Nephron progenitor cell (in vitro differentiated cells): Measurements from ENCODE around the gene TM7SF2.

Experiments
- DNase-seq: peaks from one replicate; pipeline ENCODE4 v3.0.0; 2021
- H3K27ac Mint-ChIP-seq: 2 replicates; pipeline ENCODE4 v1.8.0; 2021; ENCODE audit warnings: mild to moderate bottlenecking, moderate library complexity, mixed read lengths
- H3K27me3 Mint-ChIP-seq: 2 replicates; pipeline ENCODE4 v1.8.0; 2021; ENCODE audit warnings: mild to moderate bottlenecking, low read depth, mixed read lengths; ENCODE audit not compliant: poor library complexity
- H3K36me3 Mint-ChIP-seq: 2 replicates; pipeline ENCODE4 v1.8.0; 2021; ENCODE audit warnings: low read depth, mixed read lengths
- H3K4me1 Mint-ChIP-seq: 2 replicates; pipeline ENCODE4 v1.8.0; 2021; ENCODE audit warnings: mixed read lengths
- H3K4me3 Mint-ChIP-seq: 2 replicates; pipeline ENCODE4 v1.8.0; 2021; ENCODE audit warnings: mild to moderate bottlenecking, moderate library complexity, mixed read lengths
- H3K9me3 Mint-ChIP-seq: 2 replicates; pipeline ENCODE4 v1.8.0; 2021; ENCODE audit warnings: mild to moderate bottlenecking, moderate library complexity, mixed read lengths
- TF ChIP-seq, protein P1 (sequence below): fragments of 200-600 bp; sonication (generic); IDR thresholded peaks from 2 replicates; pipeline ENCODE4 v1.5.0; 2021; ENCODE audit warnings: antibody characterized with exemption

The TM7SF2 gene

DNA sequence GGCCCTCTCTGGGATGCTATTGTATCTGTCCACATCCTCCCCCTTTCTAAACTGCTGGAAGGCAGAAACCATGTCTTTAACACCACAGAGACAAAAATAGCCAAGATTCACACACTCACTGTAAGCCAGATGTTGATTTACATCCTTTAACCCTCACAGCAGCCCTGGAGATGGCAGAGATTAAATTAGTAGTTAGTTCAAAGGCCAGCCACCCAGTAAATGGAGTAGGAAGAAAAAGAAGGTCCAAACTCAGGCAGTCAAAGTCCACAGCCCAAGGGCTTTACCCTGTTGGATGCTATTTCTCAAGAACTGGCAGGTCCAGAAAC, 8.0 kb downstream of the TM7SF2 start:
- Mint-ChIP-seq H3K27me3 (no peaks in the 10 kb centered on the region), H3K4me3 (peak overlapping the region; percentile 54), H3K27ac (no peak overlapping the region), H3K9me3 (no peaks in the 10 kb centered on the region), H3K4me1 (peaks cover 44% of the 10 kb centered on the region), H3K36me3 (peaks cover 41% of the 10 kb centered on the region)
- TF ChIP-seq, protein P1, sequence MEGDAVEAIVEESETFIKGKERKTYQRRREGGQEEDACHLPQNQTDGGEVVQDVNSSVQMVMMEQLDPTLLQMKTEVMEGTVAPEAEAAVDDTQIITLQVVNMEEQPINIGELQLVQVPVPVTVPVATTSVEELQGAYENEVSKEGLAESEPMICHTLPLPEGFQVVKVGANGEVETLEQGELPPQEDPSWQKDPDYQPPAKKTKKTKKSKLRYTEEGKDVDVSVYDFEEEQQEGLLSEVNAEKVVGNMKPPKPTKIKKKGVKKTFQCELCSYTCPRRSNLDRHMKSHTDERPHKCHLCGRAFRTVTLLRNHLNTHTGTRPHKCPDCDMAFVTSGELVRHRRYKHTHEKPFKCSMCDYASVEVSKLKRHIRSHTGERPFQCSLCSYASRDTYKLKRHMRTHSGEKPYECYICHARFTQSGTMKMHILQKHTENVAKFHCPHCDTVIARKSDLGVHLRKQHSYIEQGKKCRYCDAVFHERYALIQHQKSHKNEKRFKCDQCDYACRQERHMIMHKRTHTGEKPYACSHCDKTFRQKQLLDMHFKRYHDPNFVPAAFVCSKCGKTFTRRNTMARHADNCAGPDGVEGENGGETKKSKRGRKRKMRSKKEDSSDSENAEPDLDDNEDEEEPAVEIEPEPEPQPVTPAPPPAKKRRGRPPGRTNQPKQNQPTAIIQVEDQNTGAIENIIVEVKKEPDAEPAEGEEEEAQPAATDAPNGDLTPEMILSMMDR = no peak
- no peak for DNase-seq

DNA sequence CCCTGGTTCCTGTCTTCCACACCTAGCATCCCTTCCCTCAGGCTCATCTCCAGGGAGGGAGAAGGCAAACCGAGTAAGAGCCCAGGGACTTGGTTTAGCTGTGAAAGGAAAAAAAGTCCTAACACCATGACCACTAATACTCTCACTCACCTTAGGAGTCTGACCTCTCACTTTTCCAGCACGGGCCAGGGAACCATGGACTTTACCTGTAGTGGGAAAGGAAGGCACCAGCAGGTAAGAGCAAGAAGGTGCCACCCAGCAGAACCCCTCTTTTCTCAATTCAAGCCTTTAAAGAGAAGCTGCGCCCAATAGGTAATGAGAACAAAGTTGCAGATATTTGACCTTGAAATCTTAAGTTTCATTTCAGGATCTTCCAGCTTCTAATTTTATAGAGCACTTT, 9.2 kb downstream of the TM7SF2 start:
- Mint-ChIP-seq H3K36me3 (peaks cover 36% of the 10 kb centered on the region), H3K4me1 (peaks cover 37% of the 10 kb centered on the region), H3K4me3 (peak overlapping the region; percentile 100), H3K9me3 (no peaks in the 10 kb centered on the region), H3K27me3 (no peaks in the 10 kb centered on the region), H3K27ac (no peak overlapping the region)
- TF ChIP-seq, protein P1 = no peak
- DNase-seq = no peak

DNA sequence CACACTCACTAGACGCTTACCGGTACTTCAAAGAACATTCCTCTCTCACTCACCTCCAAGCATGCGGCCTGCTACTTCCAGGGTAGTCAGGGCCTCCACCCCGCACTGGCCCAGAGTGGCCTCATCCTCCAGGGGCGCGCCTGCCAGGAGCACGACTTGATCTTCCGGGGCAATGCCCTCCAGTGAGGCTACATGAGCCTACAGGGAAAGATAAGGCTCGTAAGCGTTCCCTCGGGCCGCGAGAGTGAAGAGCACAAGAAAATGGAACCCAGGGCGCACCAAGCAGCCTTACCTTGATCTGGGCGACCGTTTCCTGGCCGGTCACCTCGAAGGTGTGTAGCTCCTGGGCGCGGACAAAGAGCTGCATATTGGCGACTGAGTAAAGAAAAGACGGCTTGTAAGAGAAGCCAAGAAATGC, 9.8 kb downstream of the TM7SF2 start:
- peak overlapping the region; percentile 99 for H3K27ac Mint-ChIP-seq
- TF ChIP-seq, protein P1 = no peak
- DNase-seq = no peak
- H3K4me3 Mint-ChIP-seq = peak overlapping the region; percentile 100
- peaks cover 37% of the 10 kb centered on the region for H3K4me1 Mint-ChIP-seq
- H3K9me3 Mint-ChIP-seq = no peaks in the 10 kb centered on the region
- H3K27me3 Mint-ChIP-seq = no peaks in the 10 kb centered on the region
- peaks cover 36% of the 10 kb centered on the region for H3K36me3 Mint-ChIP-seq

DNA sequence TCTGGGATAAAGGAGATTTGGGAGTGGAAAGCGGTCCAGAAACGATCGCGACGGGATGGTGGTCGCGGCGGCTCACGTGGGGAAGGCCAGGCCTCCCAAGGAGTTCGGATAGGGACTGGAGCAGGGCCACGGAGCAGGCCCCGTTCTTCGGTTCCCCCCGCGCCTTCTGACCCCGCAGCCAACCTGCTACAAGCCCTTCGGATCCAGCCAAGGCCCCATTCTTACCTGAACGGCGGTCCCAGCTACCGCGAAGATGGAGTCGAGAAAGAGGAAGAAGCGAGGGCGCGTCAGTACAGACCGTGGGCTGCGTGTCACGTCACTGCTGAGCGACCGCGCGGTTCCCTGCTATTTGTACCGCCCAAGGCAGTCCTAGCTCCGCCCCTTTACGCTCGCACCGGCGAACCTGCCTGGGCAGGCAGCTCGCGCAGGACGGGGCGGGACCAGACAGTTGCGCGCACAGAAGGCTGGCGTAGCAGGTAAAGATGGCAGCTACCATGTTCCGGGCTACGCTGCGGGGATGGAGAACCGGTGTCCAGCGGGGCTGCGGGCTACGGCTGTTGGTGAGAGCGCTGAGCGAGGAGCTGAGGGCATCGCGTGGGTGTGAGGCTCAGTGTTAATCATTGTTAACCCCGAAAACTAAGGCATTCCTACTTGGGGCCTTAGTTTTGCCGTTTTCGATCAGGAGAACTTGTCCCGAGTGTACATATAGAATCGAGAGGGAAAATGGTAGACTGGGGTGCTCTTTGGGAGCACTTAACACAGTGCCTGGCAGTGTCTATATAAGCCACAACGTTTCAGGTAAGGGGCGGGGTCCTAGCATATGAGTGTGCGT, 10.4 kb downstream of the TM7SF2 start, which contains the start of the genes FAU and MRPL49:
Gene FAU, minus strand, starts transcription at position 270 of the 832 bp plus-strand sequence. CDS start 321 bp downstream, outside the sequence.
Gene MRPL49, plus strand, starts transcription at position 457 of the 832 bp plus-strand sequence. Its CDS starts 26 bp downstream, at position 483.
- H3K36me3 Mint-ChIP-seq = peaks cover 39% of the 10 kb centered on the region
- peak; percentile 98 for DNase-seq
- peak within 1 kb of the TSS; percentile 100 for H3K4me3 Mint-ChIP-seq
- H3K9me3 Mint-ChIP-seq = no peaks in the 10 kb centered on the region
- TF ChIP-seq, protein P1 = no peak
- peaks cover 37% of the 10 kb centered on the region for H3K4me1 Mint-ChIP-seq
- no peaks in the 10 kb centered on the region for H3K27me3 Mint-ChIP-seq
- peak within 1 kb of the TSS; percentile 99 for H3K27ac Mint-ChIP-seq

DNA sequence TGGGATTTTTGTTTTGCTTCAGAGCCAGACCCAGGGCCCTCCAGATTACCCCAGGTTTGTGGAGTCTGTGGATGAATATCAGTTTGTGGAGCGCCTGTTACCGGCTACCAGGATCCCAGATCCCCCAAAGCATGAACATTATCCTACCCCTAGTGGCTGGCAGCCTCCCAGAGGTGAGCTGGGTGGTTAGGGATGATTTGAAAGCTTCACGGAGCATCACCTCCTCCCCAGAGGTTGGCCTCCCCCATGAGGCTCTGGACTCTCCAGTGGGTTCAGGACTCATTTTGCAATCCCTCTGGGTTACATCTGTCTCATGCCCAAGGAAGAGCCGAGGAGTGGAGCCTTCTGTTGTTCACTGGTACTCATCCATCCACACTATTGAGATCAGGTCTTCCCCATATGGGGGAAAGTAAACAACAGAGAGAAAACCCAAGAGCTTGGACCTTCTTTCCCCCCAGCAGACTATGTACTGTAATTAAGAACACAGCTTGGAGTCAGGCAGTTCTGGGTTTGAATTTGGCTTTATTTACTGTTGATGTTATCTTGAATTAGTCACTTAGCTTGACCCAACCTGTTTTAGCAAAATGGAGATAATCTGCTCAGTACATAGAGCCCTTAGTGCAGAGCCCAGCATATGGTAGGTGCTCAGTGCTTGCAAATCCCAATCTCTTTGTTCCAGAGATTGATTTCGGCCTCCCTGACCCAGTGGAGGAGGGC, 13.0 kb downstream of the TM7SF2 start:
- TF ChIP-seq, protein P1 = no peak
- no peaks in the 10 kb centered on the region for H3K27me3 Mint-ChIP-seq
- peaks cover 32% of the 10 kb centered on the region for H3K4me1 Mint-ChIP-seq
- H3K27ac Mint-ChIP-seq = no peak overlapping the region
- peaks cover 33% of the 10 kb centered on the region for H3K36me3 Mint-ChIP-seq
- H3K9me3 Mint-ChIP-seq = no peaks in the 10 kb centered on the region
- H3K4me3 Mint-ChIP-seq = peak overlapping the region; percentile 67
- no peak for DNase-seq
